GM12891 (cell line): ENCODE measurements around the gene OSBPL5.

Experiments
- POLR2AphosphoS5 ChIP-seq: IDR thresholded peaks from 2 replicates; pipeline ENCODE4 v1.6.1; 2011; ENCODE audit warnings: low read depth, low read length, control low read depth
- TAF1 ChIP-seq: IDR thresholded peaks from 2 replicates; pipeline ENCODE4 v1.6.1; 2011; ENCODE audit warnings: low read depth, low read length, control low read depth

DNA sequence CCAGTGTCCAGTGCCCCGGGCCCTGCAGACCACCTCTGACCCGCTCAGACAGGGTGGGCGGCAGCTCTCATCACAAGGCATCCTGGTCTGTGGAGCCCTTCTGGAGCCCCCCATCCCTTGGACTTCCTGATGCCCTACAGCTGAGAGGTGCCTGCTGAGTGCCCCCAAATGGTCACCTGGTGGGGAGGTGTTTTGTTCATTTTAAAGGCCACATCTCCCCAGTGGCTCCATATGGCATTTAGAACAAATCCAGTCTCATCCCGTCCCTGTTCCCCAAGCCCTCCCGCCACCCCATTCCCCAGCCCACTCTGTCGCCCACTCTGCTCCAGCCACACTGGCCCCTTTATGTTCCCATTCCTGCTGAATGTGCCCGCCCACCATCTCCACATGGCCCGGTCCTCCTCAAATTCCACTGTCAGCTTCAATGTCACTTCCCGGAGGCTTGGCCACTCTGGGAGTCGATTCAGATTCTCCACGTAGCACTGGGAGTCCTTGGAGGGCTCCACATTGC, 32.8 kb downstream of the OSBPL5 start:
- TF ChIP-seq TAF1 (no peak), POLR2AphosphoS5 (no peak)
